K562 (cell line): ENCODE measurements around the gene SIRT5.

ENCODE experiments used
- ZNF695 ChIP-seq: fragments of 450-650 bp; formaldehyde crosslinking; IDR thresholded peaks from 2 replicates; pipeline ENCODE4 v1.4.0; 2020; ENCODE audit warnings: mild to moderate bottlenecking, moderate library complexity
- TF ChIP-seq, protein P1 (sequence below): fragments of 250-450 bp; sonication (Bioruptor Pico); IDR thresholded peaks from 2 replicates; pipeline ENCODE4 v1.8.0; 2021; ENCODE audit warnings: moderate library complexity, mild to moderate bottlenecking, inconsistent platforms

DNA sequence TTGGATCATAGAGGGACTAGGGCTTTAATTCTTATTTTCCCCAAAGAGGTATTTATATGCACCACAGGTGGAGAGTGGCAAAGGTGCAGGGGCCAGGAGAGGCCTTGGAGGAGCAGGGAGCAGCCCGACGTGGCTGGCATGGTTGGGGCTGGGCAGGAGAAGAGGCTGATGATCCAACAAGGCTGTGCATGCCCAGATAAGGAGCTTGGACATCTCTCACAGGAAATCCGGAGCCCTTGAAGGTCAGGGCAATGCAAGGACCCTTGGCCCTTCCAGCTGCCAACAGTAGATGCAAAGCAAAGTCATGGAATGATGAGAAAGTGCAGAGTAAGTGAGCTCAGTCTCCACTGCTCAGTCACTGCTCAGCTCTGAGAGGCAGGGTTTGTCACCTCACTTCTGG, 39.9 kb upstream of the SIRT5 start:
- TF ChIP-seq, protein P1, sequence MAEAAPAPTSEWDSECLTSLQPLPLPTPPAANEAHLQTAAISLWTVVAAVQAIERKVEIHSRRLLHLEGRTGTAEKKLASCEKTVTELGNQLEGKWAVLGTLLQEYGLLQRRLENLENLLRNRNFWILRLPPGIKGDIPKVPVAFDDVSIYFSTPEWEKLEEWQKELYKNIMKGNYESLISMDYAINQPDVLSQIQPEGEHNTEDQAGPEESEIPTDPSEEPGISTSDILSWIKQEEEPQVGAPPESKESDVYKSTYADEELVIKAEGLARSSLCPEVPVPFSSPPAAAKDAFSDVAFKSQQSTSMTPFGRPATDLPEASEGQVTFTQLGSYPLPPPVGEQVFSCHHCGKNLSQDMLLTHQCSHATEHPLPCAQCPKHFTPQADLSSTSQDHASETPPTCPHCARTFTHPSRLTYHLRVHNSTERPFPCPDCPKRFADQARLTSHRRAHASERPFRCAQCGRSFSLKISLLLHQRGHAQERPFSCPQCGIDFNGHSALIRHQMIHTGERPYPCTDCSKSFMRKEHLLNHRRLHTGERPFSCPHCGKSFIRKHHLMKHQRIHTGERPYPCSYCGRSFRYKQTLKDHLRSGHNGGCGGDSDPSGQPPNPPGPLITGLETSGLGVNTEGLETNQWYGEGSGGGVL (CRISPR knock-in tag) = no peak
- no peak for TF ChIP-seq ZNF695 (CRISPR knock-in tag)
